ENCODE data around the gene FOXF2.

GRCh38 chr6:1391800-1392309, 2.5 kb downstream of the FOXF2 start:
- TF ChIP-seq GATA2 (IDR thresholded peaks at IDR 0.05; ENCODE audit: low read depth, low read length) (no peak), GATA3 (IDR thresholded peaks at IDR 0.05; ENCODE audit: low read depth, low read length) (no peak)

Measured in SH-SY5Y (cell line).